Nephron progenitor cell (in vitro differentiated cells): ENCODE results near the gene ZNF398.
"Not testable (repeated sequence)": the region's sequence is repeated elsewhere in the genome, so short reads cannot be mapped to it uniquely, and the experiment has no call there.

Experiments
- DNase-seq: peaks from one replicate; pipeline ENCODE4 v3.0.0; 2021
- H3K27ac Mint-ChIP-seq: 2 replicates; pipeline ENCODE4 v1.8.0; 2021; ENCODE audit warnings: mild to moderate bottlenecking, moderate library complexity, mixed read lengths
- H3K27me3 Mint-ChIP-seq: 2 replicates; pipeline ENCODE4 v1.8.0; 2021; ENCODE audit warnings: mild to moderate bottlenecking, low read depth, mixed read lengths; ENCODE audit not compliant: poor library complexity
- H3K36me3 Mint-ChIP-seq: 2 replicates; pipeline ENCODE4 v1.8.0; 2021; ENCODE audit warnings: low read depth, mixed read lengths
- H3K4me1 Mint-ChIP-seq: 2 replicates; pipeline ENCODE4 v1.8.0; 2021; ENCODE audit warnings: mixed read lengths
- H3K4me3 Mint-ChIP-seq: 2 replicates; pipeline ENCODE4 v1.8.0; 2021; ENCODE audit warnings: mild to moderate bottlenecking, moderate library complexity, mixed read lengths
- H3K9me3 Mint-ChIP-seq: 2 replicates; pipeline ENCODE4 v1.8.0; 2021; ENCODE audit warnings: mild to moderate bottlenecking, moderate library complexity, mixed read lengths
- CTCF ChIP-seq: fragments of 200-600 bp; sonication (generic); IDR thresholded peaks from 2 replicates; pipeline ENCODE4 v1.5.0; 2021; ENCODE audit warnings: antibody characterized with exemption

The ZNF398 gene

GRCh38 chr7:149220534-149220933 is 73.3 kb downstream of the ZNF398 start:
- H3K4me1 Mint-ChIP-seq = peaks cover 7% of the 10 kb centered on the region
- TF ChIP-seq CTCF = no peak
- no peak for DNase-seq
- H3K4me3 Mint-ChIP-seq = no peak overlapping the region
- H3K27ac Mint-ChIP-seq = no peak overlapping the region
- peaks cover 4% of the 10 kb centered on the region for H3K27me3 Mint-ChIP-seq
- H3K36me3 Mint-ChIP-seq = peaks cover 60% of the 10 kb centered on the region
- H3K9me3 Mint-ChIP-seq = no peaks in the 10 kb centered on the region

GRCh38 chr7:149223176-149223575 is 75.9 kb downstream of the ZNF398 start:
- Mint-ChIP-seq H3K4me3 (no peak overlapping the region), H3K4me1 (peaks cover 7% of the 10 kb centered on the region), H3K9me3 (no peaks in the 10 kb centered on the region), H3K36me3 (peaks cover 43% of the 10 kb centered on the region), H3K27me3 (peaks cover 4% of the 10 kb centered on the region), H3K27ac (no peak overlapping the region)
- no peak for DNase-seq
- TF ChIP-seq CTCF = no peak

- H3K9me3 Mint-ChIP-seq = no peaks in the 10 kb centered on the region
- no peak overlapping the region for H3K27ac Mint-ChIP-seq
Measured at GRCh38 chr7:149223761-149224160, 76.5 kb downstream of the ZNF398 start.

GRCh38 chr7:149224352-149224751 is 77.1 kb downstream of the ZNF398 start:
- H3K4me1 Mint-ChIP-seq = peaks cover 6% of the 10 kb centered on the region
- TF ChIP-seq CTCF = no peak
- no peak overlapping the region for H3K27ac Mint-ChIP-seq
- H3K4me3 Mint-ChIP-seq = no peak overlapping the region
- no peak for DNase-seq
- no peaks in the 10 kb centered on the region for H3K9me3 Mint-ChIP-seq
- H3K27me3 Mint-ChIP-seq = peaks cover 7% of the 10 kb centered on the region
- H3K36me3 Mint-ChIP-seq = peaks cover 31% of the 10 kb centered on the region

More at GRCh38 chr7:149223761-149224160, 76.5 kb downstream of the ZNF398 start:
- peaks cover 7% of the 10 kb centered on the region for H3K4me1 Mint-ChIP-seq
- DNase-seq = no peak
- H3K27me3 Mint-ChIP-seq = peaks cover 4% of the 10 kb centered on the region
- no peak overlapping the region for H3K4me3 Mint-ChIP-seq
- H3K36me3 Mint-ChIP-seq = peaks cover 37% of the 10 kb centered on the region
- no peak for TF ChIP-seq CTCF

GRCh38 chr7:149225106-149225505 is 77.9 kb downstream of the ZNF398 start:
- H3K4me3 Mint-ChIP-seq = no peak overlapping the region
- H3K27ac Mint-ChIP-seq = peak overlapping the region; percentile 27
- H3K36me3 Mint-ChIP-seq = peaks cover 25% of the 10 kb centered on the region
- no peak for TF ChIP-seq CTCF
- H3K4me1 Mint-ChIP-seq = no peaks in the 10 kb centered on the region
- DNase-seq = no peak
- peaks cover 7% of the 10 kb centered on the region for H3K27me3 Mint-ChIP-seq
- H3K9me3 Mint-ChIP-seq = no peaks in the 10 kb centered on the region

- Mint-ChIP-seq H3K4me1 (no peaks in the 10 kb centered on the region), H3K36me3 (peaks cover 25% of the 10 kb centered on the region), H3K27me3 (peaks cover 7% of the 10 kb centered on the region), H3K4me3 (no peak overlapping the region), H3K27ac (peak overlapping the region; percentile 27), H3K9me3 (no peaks in the 10 kb centered on the region)
- no peak for TF ChIP-seq CTCF
- DNase-seq = no peak
Measured at GRCh38 chr7:149225656-149226055, 78.4 kb downstream of the ZNF398 start.

- not testable (repeated sequence) for H3K27me3 Mint-ChIP-seq, H3K4me1 Mint-ChIP-seq, H3K4me3 Mint-ChIP-seq, H3K9me3 Mint-ChIP-seq, DNase-seq
- Mint-ChIP-seq H3K27ac (peak overlapping the region; percentile 60), H3K36me3 (peaks cover 20% of the 10 kb centered on the region)
Measured at GRCh38 chr7:149226366-149226765, 79.1 kb downstream of the ZNF398 start.
